ENCODE data around the gene SLC26A9. TPM values are rescaled to one million over a fixed set of nuclear protein-coding genes. Genes with fewer than 3 reads are reported as not detected.

SLC26A9 gene
- total and polyA plus RNA-seq, 2 donors from 2014 or later: 0.69 to 5.9 TPM

DNA sequence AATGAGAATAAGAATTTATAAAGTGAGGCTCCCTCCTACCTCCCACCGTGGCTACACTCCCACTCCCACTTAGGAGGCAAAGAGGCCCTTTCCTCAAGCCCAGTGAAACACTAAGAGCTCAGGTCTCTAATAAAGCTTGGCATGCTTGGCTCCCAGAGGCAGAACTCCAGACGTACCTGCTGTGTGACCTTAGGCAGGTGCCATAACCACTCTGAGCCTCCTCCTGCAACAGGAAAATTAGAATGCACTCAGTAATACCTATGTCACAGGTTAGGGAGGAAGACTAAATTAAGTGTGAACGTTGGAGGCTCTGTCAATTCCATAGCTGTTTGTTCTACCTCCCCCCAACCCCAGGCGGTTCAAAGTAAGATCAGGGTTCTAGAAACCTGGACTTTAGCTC, 16.5 kb upstream of the SLC26A9 start:
- Histone ChIP-seq H3K36me3 (ENCODE audit: control insufficient read depth in 2 of 3, insufficient read depth in 3 of 3, low read length in 3 of 3) (no peaks in the 10 kb centered on the region), H3K9me3 (ENCODE audit: control insufficient read depth in 2 of 3, insufficient read depth in 1 of 3, low read length in 3 of 3) (no peaks in the 10 kb centered on the region), H3K4me1 (ENCODE audit: control insufficient read depth in 2 of 3, insufficient read depth in 2 of 3, low read depth in 1 of 3, low read length in 3 of 3) (peaks cover 0 to 6% (median 6%) of the 10 kb centered on the region in 3 donors), H3K9ac (ENCODE audit: low read length in 3 of 3) (no peak overlapping the region), H3K27me3 (ENCODE audit: control insufficient read depth, insufficient read depth, low read length) (no peaks in the 10 kb centered on the region), H3K4me3 (ENCODE audit: low read length in 3 of 3) (no peak overlapping the region), H3K27ac (ENCODE audit: low read depth in 2 of 2, low read length in 2 of 2) (no peak overlapping the region)
- peak in 1 of 5 donors; percentile 1 for DNase-seq
- intact Hi-C loops (cut with DNase I): no loop called here
- FAIRE-seq: no peak
- TF ChIP-seq CTCF (IDR thresholded peaks at IDR 0.05; ENCODE audit: borderline replicate concordance, extremely low read depth, insufficient read depth): no peak

DNA sequence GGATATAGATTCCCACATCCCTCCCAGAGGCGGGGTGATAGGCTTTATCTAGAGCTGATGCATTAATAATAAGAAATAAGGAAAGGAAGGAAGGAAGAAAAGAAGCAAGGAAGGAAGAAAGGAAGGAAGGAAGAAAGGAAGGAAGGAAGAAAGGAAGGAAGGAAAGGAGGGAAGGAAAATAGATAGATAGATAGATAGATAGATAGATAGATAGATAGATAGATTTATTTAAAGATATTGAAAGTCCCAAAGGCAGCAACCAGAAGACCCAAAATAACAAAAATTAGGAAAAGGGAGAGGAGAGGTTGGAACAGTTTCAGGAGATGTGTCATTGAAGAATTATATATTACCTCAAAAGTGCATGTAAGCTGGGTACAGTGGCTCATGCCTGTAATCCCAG, 12.2 kb upstream of the SLC26A9 start:
- H3K27me3 ChIP-seq (ENCODE audit: control insufficient read depth, insufficient read depth, low read length): no peaks in the 10 kb centered on the region
- no peaks in the 10 kb centered on the region for H3K9me3 ChIP-seq (ENCODE audit: control insufficient read depth in 2 of 3, insufficient read depth in 1 of 3, low read length in 3 of 3)
- no peak overlapping the region for H3K4me3 ChIP-seq (ENCODE audit: low read length in 3 of 3)
- intact Hi-C loops (cut with DNase I): no loop called here
- no peak for FAIRE-seq
- H3K27ac ChIP-seq (ENCODE audit: low read depth in 2 of 2, low read length in 2 of 2): no peak overlapping the region
- H3K4me1 ChIP-seq (ENCODE audit: control insufficient read depth in 2 of 3, insufficient read depth in 2 of 3, low read depth in 1 of 3, low read length in 3 of 3): no peaks in the 10 kb centered on the region
- no peak for DNase-seq
- no peak overlapping the region for H3K9ac ChIP-seq (ENCODE audit: low read length in 3 of 3)
- H3K36me3 ChIP-seq (ENCODE audit: control insufficient read depth in 2 of 3, insufficient read depth in 3 of 3, low read length in 3 of 3): no peaks in the 10 kb centered on the region
- no peak for TF ChIP-seq CTCF (IDR thresholded peaks at IDR 0.05; ENCODE audit: borderline replicate concordance, extremely low read depth, insufficient read depth)

DNA sequence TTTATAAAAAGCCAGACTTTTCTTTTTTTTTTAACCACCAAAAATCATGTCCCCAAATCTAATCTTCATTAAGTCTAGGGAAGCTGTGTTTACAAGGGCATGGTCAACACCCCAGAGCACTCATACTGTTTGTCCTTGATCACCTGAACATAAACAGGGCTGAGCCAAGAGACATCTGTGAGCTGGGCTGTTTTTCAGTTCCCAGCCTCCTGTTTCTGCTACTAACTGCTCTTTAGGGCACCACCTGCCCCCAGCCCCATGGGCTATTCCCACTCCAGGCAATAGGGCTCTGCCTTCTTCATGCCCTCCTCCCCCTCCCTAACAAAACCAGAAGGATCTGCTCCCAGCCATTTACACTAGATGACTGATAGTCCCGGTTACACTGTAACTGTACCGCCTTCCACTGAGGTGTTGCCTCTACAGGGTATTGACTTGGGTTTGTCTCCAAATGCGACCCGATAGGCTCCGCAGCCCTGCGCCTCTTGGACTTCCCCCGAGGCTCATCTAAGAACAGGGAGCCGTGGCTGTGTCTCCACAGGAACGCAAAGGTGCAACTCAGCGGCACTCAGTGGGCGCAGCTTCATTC, 11.7 kb upstream of the SLC26A9 start:
- Histone ChIP-seq H3K36me3 (ENCODE audit: control insufficient read depth in 2 of 3, insufficient read depth in 3 of 3, low read length in 3 of 3) (no peaks in the 10 kb centered on the region), H3K4me3 (ENCODE audit: low read length in 3 of 3) (no peak overlapping the region), H3K9me3 (ENCODE audit: control insufficient read depth in 2 of 3, insufficient read depth in 1 of 3, low read length in 3 of 3) (no peaks in the 10 kb centered on the region), H3K9ac (ENCODE audit: low read length in 3 of 3) (no peak overlapping the region), H3K27me3 (ENCODE audit: control insufficient read depth, insufficient read depth, low read length) (no peaks in the 10 kb centered on the region), H3K27ac (ENCODE audit: low read depth in 2 of 2, low read length in 2 of 2) (no peak overlapping the region), H3K4me1 (ENCODE audit: control insufficient read depth in 2 of 3, insufficient read depth in 2 of 3, low read depth in 1 of 3, low read length in 3 of 3) (no peaks in the 10 kb centered on the region)
- DNase-seq (no peak), FAIRE-seq (no peak)
- intact Hi-C loops (cut with DNase I): no loop called here
- no peak for TF ChIP-seq CTCF (IDR thresholded peaks at IDR 0.05; ENCODE audit: borderline replicate concordance, extremely low read depth, insufficient read depth)

DNA sequence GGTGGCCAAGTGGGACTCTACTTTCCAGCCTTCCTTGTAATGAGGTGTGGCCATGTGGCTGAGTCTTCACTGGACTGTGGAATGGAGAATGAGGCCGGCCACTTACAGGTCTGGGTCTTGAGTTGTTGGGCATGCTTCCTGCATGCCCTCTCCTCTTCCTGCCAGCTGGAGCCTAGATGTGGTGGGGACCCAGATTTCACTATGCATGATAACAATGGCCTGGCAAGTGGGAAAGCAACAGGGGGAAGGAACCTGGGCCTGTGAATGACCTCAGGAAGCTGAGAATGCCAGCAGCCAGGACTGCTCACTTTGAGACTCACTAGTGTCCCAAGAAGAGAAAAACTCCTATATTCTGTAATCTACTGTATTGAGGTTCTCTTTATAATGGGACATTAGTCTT, 8.5 kb upstream of the SLC26A9 start:
- H3K27ac ChIP-seq (ENCODE audit: low read depth in 2 of 2, low read length in 2 of 2): no peak overlapping the region
- H3K9me3 ChIP-seq (ENCODE audit: control insufficient read depth in 2 of 3, insufficient read depth in 1 of 3, low read length in 3 of 3): no peaks in the 10 kb centered on the region
- H3K9ac ChIP-seq (ENCODE audit: low read length in 3 of 3): no peak overlapping the region
- H3K4me3 ChIP-seq (ENCODE audit: low read length in 3 of 3): no peak overlapping the region
- no peaks in the 10 kb centered on the region for H3K36me3 ChIP-seq (ENCODE audit: control insufficient read depth in 2 of 3, insufficient read depth in 3 of 3, low read length in 3 of 3)
- intact Hi-C loops (cut with DNase I): no loop called here
- no peak for TF ChIP-seq CTCF (IDR thresholded peaks at IDR 0.05; ENCODE audit: borderline replicate concordance, extremely low read depth, insufficient read depth)
- H3K27me3 ChIP-seq (ENCODE audit: control insufficient read depth, insufficient read depth, low read length): no peaks in the 10 kb centered on the region
- DNase-seq (no peak), FAIRE-seq (no peak)
- no peaks in the 10 kb centered on the region for H3K4me1 ChIP-seq (ENCODE audit: control insufficient read depth in 2 of 3, insufficient read depth in 2 of 3, low read depth in 1 of 3, low read length in 3 of 3)

Measured in kidney (tissue), 14 donors.